ENCODE results near the gene CEP131. TPM values are rescaled to one million over a fixed set of nuclear protein-coding genes. Genes with fewer than 3 reads are reported as not detected.
A peak's percentile ranks its signal among the peaks of the same experiment; 100 is the strongest.

CEP131 gene
- total and polyA plus RNA-seq, 7 donors: 3.7 to 8.6 (median 4.9) TPM

DNA sequence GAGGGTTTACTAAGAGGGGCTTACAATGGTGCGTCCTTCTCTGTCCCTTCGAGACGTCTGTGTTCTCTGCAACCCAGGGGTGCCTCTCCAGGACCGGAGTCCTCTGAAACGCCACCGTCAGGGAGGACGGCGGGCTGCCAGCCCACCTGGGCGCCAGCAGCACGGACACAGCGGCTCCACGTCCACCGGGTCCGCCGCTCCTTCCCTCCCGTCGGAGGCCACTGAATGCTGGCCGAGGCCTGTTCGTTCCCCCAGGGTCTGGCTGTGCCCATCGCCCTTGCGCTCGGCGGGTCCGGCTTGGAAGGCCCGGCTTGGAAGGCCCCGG lies 15.7 kb upstream of the CEP131 start:
- WGBS, 3 donors: 0 to 1% (median 0%) methylated on average over 24 to 26 of the region's 26 CpGs
- peaks cover 20% of the 10 kb centered on the region for H3K4me1 ChIP-seq
- intact Hi-C loops (cut with DNase I): no loop called here
- no peak for DNase-seq
- ATAC-seq: peak in 1 of 4 donors; percentile 3
- H3K27ac ChIP-seq: peak overlapping the region; percentile 96
- no peaks in the 10 kb centered on the region for H3K27me3 ChIP-seq (ENCODE audit: insufficient read depth in 3 of 3, low read length in 2 of 3)
- TF ChIP-seq, protein P1, sequence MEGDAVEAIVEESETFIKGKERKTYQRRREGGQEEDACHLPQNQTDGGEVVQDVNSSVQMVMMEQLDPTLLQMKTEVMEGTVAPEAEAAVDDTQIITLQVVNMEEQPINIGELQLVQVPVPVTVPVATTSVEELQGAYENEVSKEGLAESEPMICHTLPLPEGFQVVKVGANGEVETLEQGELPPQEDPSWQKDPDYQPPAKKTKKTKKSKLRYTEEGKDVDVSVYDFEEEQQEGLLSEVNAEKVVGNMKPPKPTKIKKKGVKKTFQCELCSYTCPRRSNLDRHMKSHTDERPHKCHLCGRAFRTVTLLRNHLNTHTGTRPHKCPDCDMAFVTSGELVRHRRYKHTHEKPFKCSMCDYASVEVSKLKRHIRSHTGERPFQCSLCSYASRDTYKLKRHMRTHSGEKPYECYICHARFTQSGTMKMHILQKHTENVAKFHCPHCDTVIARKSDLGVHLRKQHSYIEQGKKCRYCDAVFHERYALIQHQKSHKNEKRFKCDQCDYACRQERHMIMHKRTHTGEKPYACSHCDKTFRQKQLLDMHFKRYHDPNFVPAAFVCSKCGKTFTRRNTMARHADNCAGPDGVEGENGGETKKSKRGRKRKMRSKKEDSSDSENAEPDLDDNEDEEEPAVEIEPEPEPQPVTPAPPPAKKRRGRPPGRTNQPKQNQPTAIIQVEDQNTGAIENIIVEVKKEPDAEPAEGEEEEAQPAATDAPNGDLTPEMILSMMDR (IDR thresholded peaks at IDR 0.05): no peak
- H3K36me3 ChIP-seq (ENCODE audit: insufficient read depth in 1 of 2, low read depth in 1 of 2): peaks cover 0 to 33% of the 10 kb centered on the region in 2 donors
- peak overlapping the region; percentile 91 for H3K4me3 ChIP-seq
- no peaks in the 10 kb centered on the region for H3K9me3 ChIP-seq

DNA sequence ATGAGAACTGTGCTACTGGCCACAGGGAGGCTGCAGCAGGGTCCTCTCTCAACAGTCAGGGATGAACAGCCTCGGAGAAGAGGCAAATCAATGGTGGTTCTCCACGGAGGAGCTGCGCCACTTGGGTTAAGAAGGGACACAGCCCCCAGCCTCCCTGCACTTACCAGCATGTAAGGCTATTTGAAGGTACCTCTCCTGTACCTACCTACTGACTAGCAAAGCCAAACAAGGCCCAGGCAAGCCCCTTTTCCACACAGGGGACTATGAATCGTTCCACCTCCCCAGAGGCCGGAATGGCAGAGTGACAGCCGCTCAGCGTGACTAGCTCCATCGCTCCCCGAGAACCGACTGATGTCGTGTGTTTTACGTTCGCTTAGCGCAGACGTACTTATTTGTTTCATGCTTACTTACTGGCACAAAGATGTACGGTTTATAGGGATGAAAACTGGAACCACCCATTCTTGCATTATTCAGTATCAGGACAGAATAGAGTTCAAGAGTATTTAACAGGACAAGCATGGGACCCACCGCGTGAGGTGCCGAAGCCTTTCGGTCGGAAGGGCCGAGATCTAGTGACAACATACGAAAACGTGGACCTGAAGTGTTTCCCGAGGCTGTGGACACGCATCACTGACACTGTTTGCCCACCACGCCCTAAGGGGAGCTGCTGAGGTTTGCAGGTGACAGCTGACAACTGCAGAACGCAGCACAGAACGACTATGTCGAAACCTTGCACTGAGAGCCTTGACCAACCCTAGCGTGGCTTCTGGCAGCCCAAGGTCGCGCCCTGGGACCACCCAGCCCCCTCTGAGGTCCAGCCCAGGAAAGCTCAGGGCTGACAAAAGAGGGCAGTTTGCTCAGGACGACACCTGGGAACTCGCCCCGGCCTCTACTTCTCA lies 15.1 kb upstream of the CEP131 start:
- peak overlapping the region; percentile 91 for H3K4me3 ChIP-seq
- peaks cover 20% of the 10 kb centered on the region for H3K4me1 ChIP-seq
- ATAC-seq (no peak), DNase-seq (no peak)
- intact Hi-C loops (cut with DNase I): no loop called here
- WGBS, 3 donors: 50 to 56% (median 51%) methylated on average over 36 of the region's 36 CpGs
- H3K36me3 ChIP-seq (ENCODE audit: insufficient read depth in 1 of 2, low read depth in 1 of 2): peaks cover 0 to 39% of the 10 kb centered on the region in 2 donors
- no peaks in the 10 kb centered on the region for H3K9me3 ChIP-seq
- peak overlapping the region; percentile 96 for H3K27ac ChIP-seq
- no peaks in the 10 kb centered on the region for H3K27me3 ChIP-seq (ENCODE audit: insufficient read depth in 3 of 3, low read length in 2 of 3)
- TF ChIP-seq, protein P1 (IDR thresholded peaks at IDR 0.05): no peak

DNA sequence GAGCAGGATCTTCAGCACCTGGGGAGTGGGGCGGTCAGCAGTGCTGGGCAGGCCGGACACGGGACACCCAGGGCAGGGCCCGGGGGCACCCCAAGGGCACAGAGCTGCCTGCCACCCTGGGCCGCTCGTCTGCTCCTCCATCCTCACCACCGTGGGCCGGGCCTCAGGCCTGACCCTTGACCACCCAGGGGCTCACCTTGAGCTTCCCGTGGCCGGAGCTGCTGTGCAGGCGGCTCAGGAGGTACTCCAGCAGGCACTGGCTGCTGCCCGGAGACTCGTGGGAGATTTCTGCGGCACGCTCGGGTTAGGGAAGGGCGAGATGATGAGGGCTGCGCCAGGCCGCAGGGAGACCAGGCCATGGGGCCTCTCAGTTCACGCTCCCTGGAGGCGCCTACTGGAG lies 14.0 kb upstream of the CEP131 start:
- DNase-seq: no peak
- Histone ChIP-seq H3K27me3 (ENCODE audit: insufficient read depth in 3 of 3, low read length in 2 of 3) (no peaks in the 10 kb centered on the region), H3K27ac (no peak overlapping the region), H3K9me3 (no peaks in the 10 kb centered on the region), H3K36me3 (ENCODE audit: insufficient read depth in 1 of 2, low read depth in 1 of 2) (peaks cover 0 to 48% of the 10 kb centered on the region in 2 donors), H3K4me1 (peaks cover 20% of the 10 kb centered on the region), H3K4me3 (no peak overlapping the region)
- intact Hi-C loops (cut with DNase I): no loop called here
- TF ChIP-seq, protein P1 (IDR thresholded peaks at IDR 0.05): no peak
- ATAC-seq: no peak
- WGBS, 3 donors: 92 to 96% (median 93%) methylated on average over 16 to 21 of the region's 21 CpGs

DNA sequence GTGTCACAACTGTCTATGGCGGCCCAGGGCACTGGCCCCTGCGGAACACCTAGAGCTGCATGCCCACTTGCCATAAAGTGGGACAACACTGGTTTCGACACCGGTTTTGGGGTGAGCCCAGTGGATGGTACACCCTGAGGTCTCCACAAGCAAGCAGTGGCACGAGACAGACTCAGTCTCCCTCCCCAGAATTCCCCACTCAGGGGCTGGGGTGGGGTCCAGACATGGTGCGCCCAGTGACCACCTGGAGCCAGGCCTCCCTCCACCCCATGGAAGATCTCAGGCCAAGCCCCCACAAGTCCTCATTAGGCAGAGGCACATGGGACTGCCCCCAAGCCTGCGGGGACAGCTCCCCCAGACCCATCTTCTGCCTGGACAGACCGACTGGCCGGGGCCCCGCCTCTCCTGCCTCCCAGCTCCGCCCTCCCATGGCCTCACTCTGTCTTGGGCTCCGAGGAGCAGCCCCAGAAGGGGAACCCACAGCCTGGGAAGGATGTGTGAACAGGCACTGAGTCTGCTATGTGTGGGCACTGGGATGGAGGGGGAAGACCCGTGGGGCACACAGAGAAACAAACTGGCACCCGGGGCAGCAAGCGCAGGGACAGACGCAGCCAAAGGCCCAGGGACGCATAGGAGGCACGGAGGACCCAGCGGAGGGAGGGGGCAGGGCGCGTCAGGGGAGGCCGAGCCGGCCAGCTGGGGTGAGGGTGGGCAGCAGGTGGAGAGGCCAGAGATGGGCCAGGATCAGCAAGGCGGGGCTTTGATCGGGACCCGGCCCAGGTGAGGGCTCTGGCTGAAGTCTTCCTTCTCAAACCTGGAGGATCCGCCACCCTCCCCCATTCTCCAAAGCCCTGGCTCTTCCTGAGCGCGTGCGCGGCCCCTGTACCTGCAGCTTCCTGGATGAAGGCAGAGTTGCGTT lies 13.3 kb upstream of the CEP131 start:
- TF ChIP-seq, protein P1 (IDR thresholded peaks at IDR 0.05): no peak
- Histone ChIP-seq H3K27ac (no peak overlapping the region), H3K9me3 (no peaks in the 10 kb centered on the region), H3K4me3 (no peak overlapping the region), H3K36me3 (ENCODE audit: insufficient read depth in 1 of 2, low read depth in 1 of 2) (peaks cover 0 to 50% of the 10 kb centered on the region in 2 donors), H3K4me1 (peaks cover 20% of the 10 kb centered on the region), H3K27me3 (ENCODE audit: insufficient read depth in 3 of 3, low read length in 2 of 3) (no peaks in the 10 kb centered on the region)
- no peak for ATAC-seq
- intact Hi-C loops (cut with DNase I): no loop called here
- no peak for DNase-seq
- WGBS, 3 donors: 90 to 91% (median 90%) methylated on average over 31 to 32 of the region's 32 CpGs
